Left forelimb (tissue), 1 donor: ENCODE data around the gene ASAP3.

Experiments
- DNase-seq: peaks from one replicate; pipeline ENCODE4 v3.0.0-alpha.2; 2018; ENCODE audit warnings: low spot score

ASAP3 gene

DNA sequence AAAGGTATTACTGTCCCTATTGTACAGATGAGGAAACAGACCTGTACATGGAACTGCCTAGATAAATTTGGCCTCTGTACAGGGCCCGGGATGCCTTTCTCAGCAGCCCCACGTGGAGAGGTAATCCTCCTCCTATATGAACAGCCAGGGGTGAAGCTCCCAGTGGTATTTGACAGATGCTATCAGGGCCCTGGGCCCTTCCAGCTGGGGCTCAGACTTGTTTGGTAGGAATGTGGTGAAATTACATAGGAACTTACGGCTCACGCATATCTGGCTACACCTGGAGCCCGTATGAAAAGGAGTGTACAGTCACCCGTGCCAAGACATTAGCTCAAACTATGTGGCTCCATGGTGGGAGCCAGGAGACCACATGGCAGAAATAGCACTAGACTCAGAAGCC, 34.7 kb downstream of the ASAP3 start:
- no peak for DNase-seq

GRCh38 chr1:23448846-23449245, 35.1 kb downstream of the ASAP3 start:
- DNase-seq = no peak

GRCh38 chr1:23446661-23447310, 37.2 kb downstream of the ASAP3 start:
- no peak for DNase-seq

DNA sequence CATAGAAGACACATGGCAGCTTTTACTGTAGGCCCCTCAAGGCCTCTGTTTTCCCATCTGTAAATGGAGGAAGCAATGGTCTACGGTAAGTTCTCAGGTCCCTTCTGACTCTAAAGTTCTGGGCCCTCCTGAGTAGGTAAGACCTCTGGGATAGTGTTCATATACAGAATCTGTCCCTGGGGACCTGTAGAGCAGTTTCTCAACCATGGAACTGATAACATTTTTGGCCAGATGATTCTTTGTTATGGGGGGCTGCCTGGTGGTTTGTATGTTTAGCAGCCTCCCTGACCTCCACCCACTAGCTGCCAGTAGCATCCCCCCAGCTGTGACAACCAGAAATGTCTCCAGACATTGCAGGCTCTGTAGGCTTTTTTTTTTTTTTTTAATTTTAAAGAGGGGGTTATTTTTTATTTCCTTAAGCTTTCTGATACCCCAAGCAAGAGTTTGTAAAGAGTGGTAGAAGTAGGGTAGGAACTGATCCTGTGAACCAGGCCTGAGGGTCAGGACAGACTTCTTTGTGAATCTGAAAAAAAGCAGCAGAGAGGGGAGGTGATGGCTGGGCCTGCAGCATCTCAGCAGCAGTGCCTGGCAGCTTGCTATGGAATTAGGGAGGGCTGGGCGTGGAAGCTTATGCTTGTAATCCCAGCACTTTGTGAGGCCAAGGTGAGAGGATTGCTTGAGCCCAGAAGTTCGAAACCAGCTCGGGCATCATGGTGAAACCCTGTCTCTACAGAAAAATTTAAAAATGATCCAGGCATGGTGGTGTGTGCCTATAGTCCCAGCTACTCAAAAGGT, 39.2 kb downstream of the ASAP3 start:
- no peak for DNase-seq

- DNase-seq = no peak
Measured at GRCh38 chr1:23444104-23444533, 39.9 kb downstream of the ASAP3 start.

DNA sequence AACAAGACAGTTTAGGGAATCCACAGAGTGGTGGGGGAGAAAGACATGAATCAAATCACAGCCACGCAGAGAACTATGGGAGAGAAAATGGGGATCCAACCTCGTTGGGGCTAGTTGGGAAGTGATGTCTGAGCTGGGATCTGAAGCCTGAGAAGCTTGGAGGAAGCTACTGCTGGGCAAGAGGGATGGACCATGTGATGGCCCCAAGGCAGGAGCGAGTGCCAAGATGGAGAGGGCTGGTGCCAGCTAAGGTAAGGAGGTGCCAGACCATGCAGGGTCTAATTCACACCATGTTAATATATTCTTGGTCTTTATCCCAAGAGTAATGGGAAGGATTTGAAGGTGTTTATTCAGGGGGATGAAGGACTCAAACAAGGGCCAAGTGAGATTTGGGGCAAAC, 41.2 kb downstream of the ASAP3 start:
- DNase-seq = no peak

DNA sequence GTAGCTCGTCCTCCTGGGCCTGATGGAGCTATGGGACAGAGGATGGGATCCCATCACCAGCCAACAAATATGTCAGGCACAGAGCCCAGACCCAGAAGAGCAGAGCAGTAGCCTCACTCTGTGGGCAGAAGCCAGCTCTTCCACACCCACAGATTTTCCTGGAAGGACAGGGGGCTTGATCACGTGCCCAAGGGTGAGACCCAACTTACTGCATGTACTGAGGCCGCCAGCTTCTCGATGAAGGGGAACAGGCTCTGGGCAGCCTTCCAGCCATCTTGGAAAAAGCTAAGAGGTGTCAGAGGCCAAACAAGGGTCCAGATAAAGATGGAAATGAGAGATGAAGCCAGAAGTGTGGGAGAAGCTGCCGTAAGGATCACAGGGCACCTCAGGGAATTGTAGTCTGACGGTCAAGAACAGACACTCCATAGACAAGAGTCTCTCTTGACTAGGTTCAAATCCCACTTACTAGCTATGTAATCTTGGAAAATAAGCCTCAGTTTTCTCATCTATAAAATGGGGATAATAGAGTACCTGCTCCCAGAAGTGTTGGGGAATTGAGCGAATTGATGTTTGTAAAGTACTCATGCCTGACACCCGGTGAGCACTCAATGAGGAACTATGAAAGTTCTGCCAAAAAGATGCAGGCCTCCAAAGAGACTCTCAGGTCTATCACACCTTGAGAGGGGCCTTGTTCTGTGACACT, 42.4 kb downstream of the ASAP3 start:
- no peak for DNase-seq

DNA sequence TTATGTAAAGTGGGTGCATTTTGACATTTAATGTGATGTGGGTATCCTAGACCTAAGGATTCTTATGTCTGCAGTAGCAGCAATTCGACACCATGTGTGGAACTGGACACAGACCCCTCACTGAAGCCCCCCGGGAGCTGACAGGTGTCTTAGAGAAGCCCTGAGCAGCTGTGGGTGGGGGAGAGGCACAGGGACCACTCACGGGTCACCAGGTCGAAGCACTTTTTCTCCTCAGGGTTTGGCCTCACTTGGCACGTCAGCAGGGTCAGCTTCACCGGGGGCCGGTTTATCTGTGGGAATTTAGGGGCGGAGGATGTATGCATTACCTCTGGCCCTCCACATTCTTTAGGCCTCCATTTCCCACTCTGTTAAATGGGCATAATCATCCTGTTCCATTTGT, 45.4 kb downstream of the ASAP3 start:
- no peak for DNase-seq

- DNase-seq = no peak
Measured at GRCh38 chr1:23437355-23437664, 46.7 kb downstream of the ASAP3 start.

DNA sequence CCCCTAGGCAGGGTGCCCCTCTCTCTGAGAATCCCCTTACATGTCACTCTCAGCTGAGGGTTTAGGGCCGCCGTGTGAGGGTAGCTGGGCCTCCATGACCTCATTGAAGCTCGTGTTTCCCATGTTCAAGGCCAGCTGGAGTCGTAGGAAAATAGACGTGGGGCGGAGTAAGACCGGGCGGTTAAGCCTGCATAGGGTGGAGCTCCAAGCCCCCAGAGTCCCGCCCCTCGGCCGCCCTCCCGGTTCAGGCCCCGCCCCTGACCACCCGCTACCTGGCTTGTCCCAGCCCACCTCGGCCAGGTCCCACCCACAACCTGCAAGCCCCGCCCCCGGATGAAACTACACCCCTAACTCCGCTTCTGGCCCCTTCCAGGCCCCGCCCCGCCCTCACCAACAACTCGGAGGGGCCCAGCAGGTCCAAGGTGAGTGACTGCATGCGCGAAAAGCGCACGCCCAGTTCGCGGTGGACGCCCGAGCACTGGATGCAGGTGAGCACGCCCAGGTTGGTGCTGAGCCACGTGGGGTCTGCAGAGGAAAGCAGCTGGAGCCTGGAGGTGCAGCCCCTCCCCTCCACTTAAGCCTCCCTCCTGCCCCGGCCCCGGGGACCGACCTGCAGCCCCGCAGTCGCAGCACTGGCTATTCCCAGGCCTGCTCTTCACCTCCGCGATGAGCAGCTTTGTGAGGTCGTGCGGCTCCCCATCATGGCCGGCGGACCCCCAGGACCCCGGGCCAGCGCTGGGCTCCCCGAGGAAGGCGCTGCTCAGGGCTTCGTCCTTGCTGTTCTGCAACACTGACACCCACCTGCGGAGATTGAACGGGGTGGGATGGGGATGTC, 47.2 kb downstream of the ASAP3 start:
- no peak for DNase-seq

- DNase-seq = no peak
Measured at GRCh38 chr1:23434260-23434775, 49.7 kb downstream of the ASAP3 start.

DNA sequence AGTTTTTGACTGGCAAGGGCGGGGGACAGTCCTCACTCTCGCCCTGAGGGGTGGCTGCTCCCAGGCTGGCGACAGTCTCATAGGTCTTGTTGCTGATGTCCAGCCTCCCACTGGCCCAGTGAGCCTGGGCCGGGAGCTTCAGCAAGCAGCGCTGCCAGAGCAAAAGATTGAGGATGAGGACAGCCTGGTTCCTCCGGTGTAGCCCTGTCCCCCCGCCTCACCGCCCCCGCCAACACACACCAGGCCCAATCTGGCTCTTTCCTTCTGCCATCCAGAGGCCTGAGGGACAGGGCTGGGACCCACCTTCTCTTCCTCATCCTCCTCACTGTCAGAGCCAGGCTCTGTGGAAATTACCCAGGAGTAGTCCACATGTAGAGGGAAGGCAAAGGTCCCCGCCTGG, 50.9 kb downstream of the ASAP3 start:
- DNase-seq = no peak

DNA sequence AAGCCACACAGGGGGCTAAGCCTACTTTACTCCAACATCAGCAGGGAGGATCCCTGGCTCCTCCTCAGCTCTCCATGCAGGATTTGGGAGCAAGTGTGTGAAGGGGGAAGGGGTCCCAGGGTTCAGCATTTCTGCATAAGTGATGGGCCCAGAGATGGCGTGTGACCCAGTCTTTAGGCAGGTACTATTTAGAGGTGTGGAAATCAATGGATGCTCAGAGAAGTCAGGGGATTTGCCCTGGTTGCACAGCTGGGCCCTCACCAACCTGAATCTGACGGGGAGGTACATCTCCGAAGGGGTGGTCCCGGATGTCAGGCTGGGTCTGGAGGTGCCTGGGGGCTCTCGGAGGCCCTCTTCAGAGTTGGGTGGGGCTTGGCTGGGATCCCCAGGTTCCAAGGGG, 52.5 kb downstream of the ASAP3 start:
- no peak for DNase-seq

GRCh38 chr1:23430803-23431202, 53.2 kb downstream of the ASAP3 start:
- no peak for DNase-seq

GRCh38 chr1:23428136-23428905, 55.7 kb downstream of the ASAP3 start:
- no peak for DNase-seq

- no peak for DNase-seq
Measured at GRCh38 chr1:23427550-23427949, 56.4 kb downstream of the ASAP3 start.

GRCh38 chr1:23426828-23427227, 57.2 kb downstream of the ASAP3 start:
- no peak for DNase-seq

GRCh38 chr1:23425193-23425494, 58.8 kb downstream of the ASAP3 start:
- DNase-seq = no peak

DNA sequence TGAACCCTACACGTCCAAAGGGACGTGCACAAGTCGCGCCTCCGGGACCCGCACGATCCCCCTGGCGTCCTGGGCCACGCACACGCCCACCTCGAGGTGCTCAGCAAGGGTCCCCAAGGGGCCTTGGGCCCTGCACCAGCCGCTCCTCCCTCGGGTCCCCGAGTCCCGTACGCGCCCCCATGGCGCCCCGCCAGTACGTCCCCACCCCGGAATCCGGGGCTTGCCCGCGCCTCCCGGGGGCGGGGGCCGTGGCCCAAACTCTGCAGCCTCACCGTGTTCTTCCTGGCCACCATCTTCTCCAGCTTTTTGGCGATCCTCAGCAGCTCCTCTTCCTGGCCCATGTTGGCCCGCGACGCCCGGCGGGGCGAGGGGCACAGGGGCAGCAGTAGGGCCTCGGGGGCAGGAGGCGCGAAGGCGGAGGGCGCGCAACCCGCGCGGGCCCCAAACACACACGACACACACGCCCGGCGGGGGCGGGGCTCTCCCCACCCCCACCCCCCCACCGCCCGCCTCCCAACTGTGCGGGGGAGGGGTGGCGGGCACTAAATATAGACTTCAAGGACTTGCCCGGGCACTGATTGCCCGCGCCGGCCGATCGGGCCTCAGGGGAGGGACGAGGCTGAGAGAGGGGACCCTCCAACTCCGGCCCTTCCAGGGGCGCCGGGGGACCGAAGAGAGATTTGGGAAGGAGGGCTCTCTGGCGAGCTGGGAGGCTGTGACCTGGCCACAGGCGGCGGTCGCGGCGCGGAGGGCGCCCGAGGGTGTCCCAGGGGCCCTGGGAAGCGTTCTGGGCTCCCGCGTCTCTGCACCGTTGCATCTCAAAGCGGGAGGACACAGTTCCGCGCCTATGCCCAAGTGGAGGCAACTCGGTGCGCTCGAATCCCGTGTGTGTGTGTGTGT, 59.4 kb downstream of the ASAP3 start, which contains the start of gene TCEA3:
Gene TCEA3, minus strand, starts transcription at position 456 of the 900 bp plus-strand sequence. Its CDS starts 115 bp downstream, at position 341.
- peak; percentile 79 for DNase-seq
